CD4-positive, alpha-beta T cell treated with Interleukin-15 for 4 hours (primary cell): Measurements from ENCODE around the gene MICB.
"Not testable (repeated sequence)": the region's sequence is repeated elsewhere in the genome, so short reads cannot be mapped to it uniquely, and the experiment has no call there.

Experiments
- DNase-seq: peaks from one replicate; pipeline ENCODE4 v3.0.0-alpha.2; 2020; ENCODE audit warnings: low spot score

The MICB gene

GRCh38 chr6:31497531-31498476 is at the start of gene MICB:
Gene MICB (plus strand): TSS chr6:31498145. CDS start chr6:31498194, 49 bp downstream.
- DNase-seq = peak; percentile 84

- no peak for DNase-seq
Observed at GRCh38 chr6:31450751-31451150, 47.2 kb upstream of the MICB start.

- no peak for DNase-seq
Observed at GRCh38 chr6:31452859-31453258, 45.1 kb upstream of the MICB start.

- DNase-seq = no peak
Observed at GRCh38 chr6:31453259-31453658, 44.7 kb upstream of the MICB start.

GRCh38 chr6:31459864-31460263 is 38.1 kb upstream of the MICB start:
- DNase-seq = not testable (repeated sequence)

- DNase-seq = no peak
Observed at GRCh38 chr6:31460361-31461025, 37.5 kb upstream of the MICB start.

- no peak for DNase-seq
Observed at GRCh38 chr6:31462026-31462963, 35.6 kb upstream of the MICB start.

- peak; percentile 93 for DNase-seq
Observed at GRCh38 chr6:31462964-31463870, 34.7 kb upstream of the MICB start.

GRCh38 chr6:31464252-31465184 is 33.4 kb upstream of the MICB start:
- DNase-seq = no peak

- no peak for DNase-seq
Observed at GRCh38 chr6:31465185-31465536, 32.8 kb upstream of the MICB start.

GRCh38 chr6:31465718-31466117 is 32.2 kb upstream of the MICB start:
- no peak for DNase-seq

- no peak for DNase-seq
Observed at GRCh38 chr6:31466466-31466865, 31.5 kb upstream of the MICB start.

- no peak for DNase-seq
Observed at GRCh38 chr6:31467151-31467550, 30.8 kb upstream of the MICB start.

GRCh38 chr6:31468311-31468710 is 29.6 kb upstream of the MICB start:
- DNase-seq = no peak

GRCh38 chr6:31470801-31471200 is 27.1 kb upstream of the MICB start:
- no peak for DNase-seq

GRCh38 chr6:31471711-31472110 is 26.2 kb upstream of the MICB start:
- no peak for DNase-seq

GRCh38 chr6:31472259-31472658 is 25.7 kb upstream of the MICB start:
- DNase-seq = no peak

- no peak for DNase-seq
Observed at GRCh38 chr6:31473244-31473643, 24.7 kb upstream of the MICB start.

- no peak for DNase-seq
Observed at GRCh38 chr6:31473780-31474761, 23.9 kb upstream of the MICB start.
